Central memory CD4-positive, alpha-beta T cell (primary cell): ENCODE measurements around the gene QPCT.
"Not testable (repeated sequence)": the region's sequence is repeated elsewhere in the genome, so short reads cannot be mapped to it uniquely, and the experiment has no call there.

Source experiments
- DNase-seq: peaks from one replicate; pipeline ENCODE4 v3.0.0; 2022
- total RNA-seq, 3 experiments: gene quantifications; one replicate each; lab custom pipeline; 2026; lab: John Stamatoyannopoulos, UW

Gene QPCT
- total RNA-seq, result 0 to 15.8 (median 5.7) reads per million in 3 experiments

GRCh38 chr2:37344453-37345361, at the start of gene QPCT:
Gene QPCT (plus strand): TSS chr2:37344630. CDS start chr2:37344732, 102 bp downstream.
- peak; percentile 73 for DNase-seq

- not testable (repeated sequence) for DNase-seq
Observed at GRCh38 chr2:37294858-37295257, 49.6 kb upstream of the QPCT start.

GRCh38 chr2:37295469-37296073, 48.9 kb upstream of the QPCT start:
- DNase-seq, result no peak

GRCh38 chr2:37297632-37298031, 46.8 kb upstream of the QPCT start:
- DNase-seq, result no peak

GRCh38 chr2:37300146-37300545, 44.3 kb upstream of the QPCT start:
- no peak for DNase-seq

GRCh38 chr2:37300578-37300977, 43.9 kb upstream of the QPCT start:
- no peak for DNase-seq

- no peak for DNase-seq
Observed at GRCh38 chr2:37301408-37301807, 43.0 kb upstream of the QPCT start.

GRCh38 chr2:37302701-37303252, 41.7 kb upstream of the QPCT start:
- no peak for DNase-seq

GRCh38 chr2:37306024-37306423, 38.4 kb upstream of the QPCT start:
- no peak for DNase-seq

GRCh38 chr2:37307500-37307899, 36.9 kb upstream of the QPCT start:
- DNase-seq, result no peak

GRCh38 chr2:37315364-37315763, 29.1 kb upstream of the QPCT start:
- DNase-seq, result no peak

- no peak for DNase-seq
Observed at GRCh38 chr2:37316181-37316580, 28.2 kb upstream of the QPCT start.

- DNase-seq, result no peak
Observed at GRCh38 chr2:37317746-37318145, 26.7 kb upstream of the QPCT start.

GRCh38 chr2:37318401-37318800, 26.0 kb upstream of the QPCT start:
- DNase-seq, result no peak

GRCh38 chr2:37319754-37320609, 24.4 kb upstream of the QPCT start:
- no peak for DNase-seq

- no peak for DNase-seq
Observed at GRCh38 chr2:37321029-37321682, 23.3 kb upstream of the QPCT start.

- DNase-seq, result no peak
Observed at GRCh38 chr2:37322368-37322767, 22.1 kb upstream of the QPCT start.

GRCh38 chr2:37323176-37323780, 21.2 kb upstream of the QPCT start:
- DNase-seq, result no peak

GRCh38 chr2:37323781-37324535, 20.5 kb upstream of the QPCT start:
- DNase-seq, result peak; percentile 65

GRCh38 chr2:37324536-37324785, 20.0 kb upstream of the QPCT start:
- no peak for DNase-seq
